COR-L47 (cell line): ENCODE data around the gene PARP16.
"Not testable (repeated sequence)": the region's sequence is repeated elsewhere in the genome, so short reads cannot be mapped to it uniquely, and the experiment has no call there.

ENCODE experiments used
- DNase-seq: peaks from one replicate; lab custom pipeline; 2025; lab: John Stamatoyannopoulos, UW

The PARP16 gene

GRCh38 chr15:65233696-65234095, 53.0 kb downstream of the PARP16 start:
- no peak for DNase-seq

GRCh38 chr15:65232520-65232919, 54.2 kb downstream of the PARP16 start:
- no peak for DNase-seq

- DNase-seq, result no peak
Measured at GRCh38 chr15:65231306-65231705, 55.4 kb downstream of the PARP16 start.

GRCh38 chr15:65226901-65227300, 59.8 kb downstream of the PARP16 start:
- not testable (repeated sequence) for DNase-seq

GRCh38 chr15:65226221-65226620, 60.5 kb downstream of the PARP16 start:
- no peak for DNase-seq

GRCh38 chr15:65223996-65224395, 62.7 kb downstream of the PARP16 start:
- DNase-seq, result no peak

- DNase-seq, result no peak
Measured at GRCh38 chr15:65222891-65223290, 63.8 kb downstream of the PARP16 start.

- no peak for DNase-seq
Measured at GRCh38 chr15:65221697-65222096, 65.0 kb downstream of the PARP16 start.

GRCh38 chr15:65219137-65219536, 67.5 kb downstream of the PARP16 start:
- DNase-seq, result no peak

- DNase-seq, result no peak
Measured at GRCh38 chr15:65217526-65218482, 68.9 kb downstream of the PARP16 start.

- no peak for DNase-seq
Measured at GRCh38 chr15:65215496-65215895, 71.2 kb downstream of the PARP16 start.

GRCh38 chr15:65214010-65214409, 72.7 kb downstream of the PARP16 start:
- no peak for DNase-seq

- no peak for DNase-seq
Measured at GRCh38 chr15:65213241-65213640, 73.4 kb downstream of the PARP16 start.

GRCh38 chr15:65212097-65212496, 74.6 kb downstream of the PARP16 start:
- DNase-seq, result peak; percentile 6

GRCh38 chr15:65211482-65211982, 75.2 kb downstream of the PARP16 start:
- DNase-seq, result peak; percentile 47

GRCh38 chr15:65210770-65211481, 75.8 kb downstream of the PARP16 start, which contains the start of gene CILP:
Gene CILP (minus strand): TSS chr15:65211473. CDS start chr15:65209755, 1,718 bp downstream.
- DNase-seq, result no peak

- no peak for DNase-seq
Measured at GRCh38 chr15:65209701-65210643, 76.7 kb downstream of the PARP16 start.

GRCh38 chr15:65208647-65209046, 78.0 kb downstream of the PARP16 start:
- DNase-seq, result no peak
